WTC11 (cell line): ENCODE results near the gene CPPED1. TPM values are rescaled to one million over a fixed set of nuclear protein-coding genes. Genes with fewer than 3 reads are reported as not detected.

ENCODE experiments used
- ATAC-seq: fragments of 200-7000 bp; cut with Tn5 transposase; 2 replicates; pipeline ENCODE4 v1.10.0; 2021; ENCODE audit warnings: mild to moderate bottlenecking, moderate library complexity
- CTCF ChIA-PET: fragments of 300-600 bp; sonication (Branson Sonifier 250); formaldehyde crosslinking; loops from one replicate; lab custom pipeline; 2021; ENCODE audit warnings: antibody characterized with exemption; lab: Charles Lee
- POLR2A ChIA-PET: fragments of 350-600 bp; sonication (Branson Sonifier 250); formaldehyde crosslinking; loops from one replicate; lab custom pipeline; 2021; ENCODE audit warnings: antibody characterized with exemption; lab: Charles Lee
- DNase-seq: peaks from one replicate; pipeline ENCODE4 v3.0.0; 2021; ENCODE audit warnings: low spot score
- H3K27ac Mint-ChIP-seq: 2 replicates; pipeline ENCODE4 v1.8.0; 2021; ENCODE audit warnings: mixed read lengths
- H3K27me3 Mint-ChIP-seq: 2 replicates; pipeline ENCODE4 v1.8.0; 2021; ENCODE audit warnings: low read depth, mild to moderate bottlenecking, moderate library complexity, mixed read lengths
- H3K36me3 Mint-ChIP-seq: 2 replicates; pipeline ENCODE4 v1.8.0; 2021; ENCODE audit warnings: mixed read lengths
- H3K4me1 Mint-ChIP-seq: 2 replicates; pipeline ENCODE4 v1.8.0; 2022; ENCODE audit warnings: mixed read lengths
- H3K4me3 Mint-ChIP-seq: 2 replicates; pipeline ENCODE4 v1.8.0; 2021; ENCODE audit warnings: mild to moderate bottlenecking, moderate library complexity, mixed read lengths
- H3K9me3 Mint-ChIP-seq: 2 replicates; pipeline ENCODE4 v1.8.0; 2021; ENCODE audit warnings: mixed read lengths
- ATF1 ChIP-seq: sonication (generic); formaldehyde crosslinking; IDR thresholded peaks from 2 replicates; pipeline ENCODE4 v1.8.1; 2023; ENCODE audit warnings: mild to moderate bottlenecking, moderate library complexity, missing genetic modification reagents
- ATF6 ChIP-seq: sonication (generic); formaldehyde crosslinking; IDR thresholded peaks from 2 replicates; pipeline ENCODE4 v1.8.1; 2023; ENCODE audit warnings: mild to moderate bottlenecking, missing genetic modification reagents
- CBFB ChIP-seq: sonication (generic); formaldehyde crosslinking; IDR thresholded peaks from 2 replicates; pipeline ENCODE4 v1.8.1; 2022; ENCODE audit warnings: mild to moderate bottlenecking, low read depth, missing genetic modification reagents
- CREB1 ChIP-seq: sonication (generic); formaldehyde crosslinking; IDR thresholded peaks from 2 replicates; pipeline ENCODE4 v1.8.0; 2023; ENCODE audit warnings: mild to moderate bottlenecking, missing genetic modification reagents
- E2F5 ChIP-seq: sonication (generic); formaldehyde crosslinking; IDR thresholded peaks from 2 replicates; pipeline ENCODE4 v1.8.1; 2022; ENCODE audit warnings: mild to moderate bottlenecking, moderate library complexity, missing genetic modification reagents
- ETV6 ChIP-seq: sonication (generic); formaldehyde crosslinking; IDR thresholded peaks from 2 replicates; pipeline ENCODE4 v1.8.1; 2022; ENCODE audit warnings: mild to moderate bottlenecking, missing genetic modification reagents
- FOXK1 ChIP-seq: sonication (generic); formaldehyde crosslinking; IDR thresholded peaks from 2 replicates; pipeline ENCODE4 v1.8.0; 2022; ENCODE audit warnings: mild to moderate bottlenecking, moderate library complexity, missing genetic modification reagents
- NFYB ChIP-seq: sonication (generic); formaldehyde crosslinking; conservative IDR thresholded peaks from 2 replicates; pipeline ENCODE4 v1.8.0; 2022; ENCODE audit warnings: low read depth, missing genetic modification reagents
- NR2C2 ChIP-seq: sonication (generic); formaldehyde crosslinking; IDR thresholded peaks from 2 replicates; pipeline ENCODE4 v1.8.0; 2022; ENCODE audit warnings: mild to moderate bottlenecking, missing genetic modification reagents
- PREB ChIP-seq: sonication (generic); formaldehyde crosslinking; IDR thresholded peaks from 2 replicates; pipeline ENCODE4 v1.8.1; 2022; ENCODE audit warnings: mild to moderate bottlenecking, missing genetic modification reagents, moderate library complexity, borderline replicate concordance
- PRRX2 ChIP-seq: fragments of 250-450 bp; sonication (Bioruptor Pico); IDR thresholded peaks from 2 replicates; pipeline ENCODE4 v1.8.0; 2021; ENCODE audit warnings: mild to moderate bottlenecking
- RELA ChIP-seq: sonication (generic); formaldehyde crosslinking; IDR thresholded peaks from 2 replicates; pipeline ENCODE4 v1.8.1; 2022; ENCODE audit warnings: missing genetic modification reagents, mild to moderate bottlenecking, borderline replicate concordance
- SMAD4 ChIP-seq: sonication (generic); formaldehyde crosslinking; IDR thresholded peaks from 2 replicates; pipeline ENCODE4 v1.8.0; 2022; ENCODE audit warnings: mild to moderate bottlenecking, missing genetic modification reagents
- TEAD1 ChIP-seq: sonication (generic); formaldehyde crosslinking; IDR thresholded peaks from 2 replicates; pipeline ENCODE4 v1.8.0; 2022; ENCODE audit warnings: mild to moderate bottlenecking, missing genetic modification reagents
- TP53 ChIP-seq: sonication (generic); formaldehyde crosslinking; IDR thresholded peaks from 2 replicates; pipeline ENCODE4 v1.8.1; 2023; ENCODE audit warnings: mild to moderate bottlenecking, missing genetic modification reagents
- USF1 ChIP-seq: sonication (generic); formaldehyde crosslinking; IDR thresholded peaks from 2 replicates; pipeline ENCODE4 v1.8.0; 2022; ENCODE audit warnings: mild to moderate bottlenecking, missing genetic modification reagents
- USF2 ChIP-seq: sonication (generic); formaldehyde crosslinking; IDR thresholded peaks from 2 replicates; pipeline ENCODE4 v1.8.1; 2023; ENCODE audit warnings: mild to moderate bottlenecking, missing genetic modification reagents, moderate library complexity
- ZNF263 ChIP-seq: sonication (generic); formaldehyde crosslinking; IDR thresholded peaks from 2 replicates; pipeline ENCODE4 v1.8.1; 2022; ENCODE audit warnings: low read depth, mild to moderate bottlenecking, moderate library complexity, missing genetic modification reagents
- ZNF317 ChIP-seq: sonication (generic); formaldehyde crosslinking; IDR thresholded peaks from 2 replicates; pipeline ENCODE4 v1.8.1; 2023; ENCODE audit warnings: low read depth, mild to moderate bottlenecking, moderate library complexity, missing genetic modification reagents, borderline replicate concordance
- ZNF512 ChIP-seq: sonication (generic); formaldehyde crosslinking; IDR thresholded peaks from 2 replicates; pipeline ENCODE4 v1.8.1; 2022; ENCODE audit warnings: missing genetic modification reagents, borderline replicate concordance
- ZSCAN18 ChIP-seq: fragments of 250-450 bp; sonication (Bioruptor Pico); IDR thresholded peaks from 2 replicates; pipeline ENCODE4 v2.1.2; 2022; ENCODE audit warnings: mild to moderate bottlenecking, moderate library complexity
- total RNA-seq: library from RNA; stranded (reverse); gene quantifications from 3 replicates; pipeline ENCODE4 v1.2.3, GENCODE V29; 2021

CPPED1 gene
- total RNA-seq, 1 experiment from 2014 or later: 8.8 TPM

GRCh38 chr16:12674071-12674470 is 129.6 kb downstream of the CPPED1 start:
- no peaks in the 10 kb centered on the region for H3K27me3 Mint-ChIP-seq
- H3K27ac Mint-ChIP-seq: no peak overlapping the region
- TF ChIP-seq TEAD1 (CRISPR knock-in tag) (no peak), ZNF263 (CRISPR knock-in tag) (no peak), CBFB (CRISPR knock-in tag) (no peak), ZNF317 (no peak)
- TF ChIP-seq, all 79 proteins: peak for 0
- Mint-ChIP-seq H3K4me1 (peaks cover 8% of the 10 kb centered on the region), H3K4me3 (no peak overlapping the region), H3K9me3 (peaks cover 4% of the 10 kb centered on the region), H3K36me3 (no peaks in the 10 kb centered on the region)
- ATAC-seq: no peak
- no peak for DNase-seq
- POLR2A ChIA-PET: no interaction called here
- CTCF ChIA-PET: no interaction called here

GRCh38 chr16:12673466-12673865 is 130.2 kb downstream of the CPPED1 start:
- DNase-seq (no peak), ATAC-seq (no peak)
- H3K27ac Mint-ChIP-seq: no peak overlapping the region
- H3K9me3 Mint-ChIP-seq: peaks cover 9% of the 10 kb centered on the region
- H3K27me3 Mint-ChIP-seq: no peaks in the 10 kb centered on the region
- 0 out of 2 replicates have a peak, but pooled peaks cover 4% of the 10 kb centered on the region for H3K4me1 Mint-ChIP-seq
- POLR2A ChIA-PET: no interaction called here
- H3K36me3 Mint-ChIP-seq: peaks cover 6% of the 10 kb centered on the region
- no peak overlapping the region for H3K4me3 Mint-ChIP-seq
- CTCF ChIA-PET: no interaction called here
- TF ChIP-seq ZNF512 (no peak), ATF1 (no peak)

GRCh38 chr16:12672986-12673385 is 130.7 kb downstream of the CPPED1 start:
- ChIA-PET POLR2A (no interaction called here), CTCF (no interaction called here)
- H3K27ac Mint-ChIP-seq: no peak overlapping the region
- H3K27me3 Mint-ChIP-seq: no peaks in the 10 kb centered on the region
- peaks cover 6% of the 10 kb centered on the region for H3K36me3 Mint-ChIP-seq
- H3K9me3 Mint-ChIP-seq: peaks cover 14% of the 10 kb centered on the region
- 0 out of 2 replicates have a peak, but pooled peaks cover 4% of the 10 kb centered on the region for H3K4me1 Mint-ChIP-seq
- DNase-seq: no peak
- no peak for ATAC-seq
- no peak overlapping the region for H3K4me3 Mint-ChIP-seq
- TF ChIP-seq ZNF263 (CRISPR knock-in tag): no peak
- no peak for TF ChIP-seq ZSCAN18 (CRISPR knock-in tag)
- TF ChIP-seq TP53 (CRISPR knock-in tag): no peak
- TF ChIP-seq FOXK1 (CRISPR knock-in tag): no peak
- TF ChIP-seq USF2 (CRISPR knock-in tag): no peak
- TF ChIP-seq NR2C2 (CRISPR knock-in tag): no peak
- TF ChIP-seq TEAD1 (CRISPR knock-in tag): no peak
- no peak for TF ChIP-seq PRRX2 (CRISPR knock-in tag)
- TF ChIP-seq SMAD4: no peak
- no peak for TF ChIP-seq ATF1
- no peak for TF ChIP-seq ETV6 (CRISPR knock-in tag)
- no peak for TF ChIP-seq PREB (CRISPR knock-in tag)
- no peak for TF ChIP-seq RELA
- TF ChIP-seq USF1 (CRISPR knock-in tag): no peak
- TF ChIP-seq NFYB (CRISPR knock-in tag): no peak
- no peak for TF ChIP-seq E2F5
- TF ChIP-seq CREB1 (CRISPR knock-in tag): no peak
- no peak for TF ChIP-seq ATF6 (CRISPR knock-in tag)
- TF ChIP-seq, all 79 proteins: peak for 0
